Liver (tissue), 3 donors: Measurements from ENCODE around the gene SLC35G2.

Experiments
- CTCF ChIP-seq: fragments of 150-350 bp; IDR thresholded peaks from 2 replicates; pipeline ENCODE4 v1.5.1; 2017; ENCODE audit warnings: improper control_type of control experiment, low read depth, low read length; ENCODE audit not compliant: missing input control
- HNF4G ChIP-seq: IDR thresholded peaks from 2 replicates; pipeline ENCODE4 v1.6.1; 2016; ENCODE audit warnings: antibody characterized with exemption
- donor health status: healthy.
- donor health status: healthy.

GRCh38 chr3:136858381-136858780 lies 39.5 kb downstream of the SLC35G2 start:
- TF ChIP-seq CTCF = no peak
- TF ChIP-seq HNF4G = no peak
